GM21737 (cell line): ENCODE data around the gene ARHGAP26.

Experiments used
- ATAC-seq: cut with Tn5 transposase; IDR thresholded peaks from one replicate; pipeline ENCODE4 v1.9.1; 2021; ENCODE audit warnings: mild to moderate bottlenecking, moderate library complexity; ENCODE audit not compliant: unreplicated experiment

Gene ARHGAP26

GRCh38 chr5:143249851-143250250, 479.7 kb downstream of the ARHGAP26 start:
- no peak for ATAC-seq

GRCh38 chr5:143251190-143251589, 481.0 kb downstream of the ARHGAP26 start:
- no peak for ATAC-seq

- no peak for ATAC-seq
Observed at GRCh38 chr5:143251946-143252345, 481.8 kb downstream of the ARHGAP26 start.

DNA sequence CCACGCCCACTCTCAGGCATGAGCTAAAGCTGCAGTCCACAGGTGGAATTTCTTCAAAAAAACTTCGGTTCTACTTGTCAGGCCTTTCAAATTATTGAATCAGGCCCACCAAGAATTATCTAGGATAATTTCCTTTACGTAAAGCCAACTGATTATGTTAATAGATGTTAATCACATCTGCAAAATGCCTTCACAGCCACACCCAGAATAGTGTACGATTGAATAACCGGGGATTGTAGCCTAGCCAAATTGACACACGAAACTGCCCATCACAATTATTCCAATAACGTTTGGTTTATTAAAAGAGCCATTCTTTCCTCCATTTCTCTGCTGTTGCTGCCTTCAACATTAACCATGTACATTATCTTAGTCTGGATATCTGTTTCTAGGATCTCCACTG, 484.6 kb downstream of the ARHGAP26 start:
- ATAC-seq, result no peak

DNA sequence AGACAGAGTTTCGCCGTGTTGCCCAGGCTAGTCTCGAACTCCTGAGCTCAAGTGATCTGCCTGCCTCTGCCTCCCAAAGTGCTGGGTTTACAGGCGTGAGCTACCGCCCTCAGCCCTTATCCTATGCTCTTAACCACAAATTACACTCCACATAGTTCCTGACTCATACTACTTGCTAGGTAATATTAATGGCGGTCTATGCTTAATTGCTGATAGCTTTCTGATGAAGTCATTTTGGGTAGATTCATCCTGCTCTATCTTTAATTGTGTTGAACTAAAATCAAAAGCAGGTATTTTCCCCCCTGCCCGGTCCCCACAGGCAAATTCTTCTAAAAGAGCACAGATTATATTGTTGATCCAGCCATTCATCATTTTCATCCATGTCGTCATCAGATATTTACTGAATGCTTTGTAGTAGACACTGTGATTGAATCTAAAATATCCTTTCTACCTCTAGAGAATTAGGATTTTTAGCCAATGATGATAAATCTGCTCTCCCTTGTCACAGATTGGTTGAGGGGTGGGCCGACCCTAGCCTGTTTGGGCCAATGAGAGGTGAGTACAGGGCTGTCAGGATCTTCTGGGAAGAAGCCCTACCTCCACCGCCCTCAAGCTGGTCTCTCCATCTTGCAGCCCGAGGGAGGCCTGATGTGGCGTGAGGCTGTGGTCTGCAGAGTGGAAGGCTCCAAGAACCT, 488.5 kb downstream of the ARHGAP26 start:
- ATAC-seq, result no peak

DNA sequence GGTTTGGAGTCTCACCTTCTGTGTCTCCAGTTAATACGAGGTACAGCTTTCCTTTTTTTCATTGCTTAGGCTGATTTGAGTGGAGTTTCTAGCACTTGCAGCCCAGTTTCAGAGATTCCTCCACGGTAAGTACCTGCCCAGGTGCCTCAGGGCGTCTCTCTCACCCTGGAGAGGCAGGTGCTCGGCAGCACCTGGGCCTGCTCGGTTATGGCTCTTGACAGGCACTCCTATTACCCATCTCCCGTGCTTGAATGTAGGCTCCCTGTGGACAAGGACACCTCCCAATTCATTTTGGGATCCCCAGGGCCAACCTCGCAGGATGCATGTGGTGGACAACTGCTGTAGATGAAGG, 489.1 kb downstream of the ARHGAP26 start:
- no peak for ATAC-seq

GRCh38 chr5:143261748-143262392, 491.7 kb downstream of the ARHGAP26 start:
- ATAC-seq, result no peak

- ATAC-seq, result peak; percentile 74
Observed at GRCh38 chr5:143262393-143263174, 492.4 kb downstream of the ARHGAP26 start.

DNA sequence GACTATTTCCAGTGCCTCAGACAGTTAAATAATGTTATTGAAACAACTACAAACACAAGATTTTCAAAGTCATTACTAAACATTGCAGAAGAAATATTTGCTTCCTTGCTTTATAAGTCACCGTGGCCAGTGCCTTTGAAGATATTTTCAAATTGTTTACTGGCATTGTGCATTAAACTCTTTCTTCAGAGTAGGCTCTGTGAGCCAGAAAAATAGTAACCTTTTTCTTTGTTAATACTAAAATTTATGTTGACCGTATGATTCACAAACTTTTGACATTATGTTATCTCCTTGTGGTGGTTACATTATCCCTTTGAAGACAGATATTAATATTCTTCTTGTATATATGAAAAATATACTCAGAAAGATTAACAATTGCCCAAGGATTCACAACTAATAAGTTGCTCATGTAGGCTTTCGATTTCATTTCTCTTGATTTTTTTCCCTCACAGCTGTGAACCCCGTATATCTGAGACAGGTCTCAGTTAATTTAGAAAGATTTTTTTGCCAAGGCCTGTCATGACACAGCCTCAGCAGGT, 493.2 kb downstream of the ARHGAP26 start:
- ATAC-seq, result no peak

DNA sequence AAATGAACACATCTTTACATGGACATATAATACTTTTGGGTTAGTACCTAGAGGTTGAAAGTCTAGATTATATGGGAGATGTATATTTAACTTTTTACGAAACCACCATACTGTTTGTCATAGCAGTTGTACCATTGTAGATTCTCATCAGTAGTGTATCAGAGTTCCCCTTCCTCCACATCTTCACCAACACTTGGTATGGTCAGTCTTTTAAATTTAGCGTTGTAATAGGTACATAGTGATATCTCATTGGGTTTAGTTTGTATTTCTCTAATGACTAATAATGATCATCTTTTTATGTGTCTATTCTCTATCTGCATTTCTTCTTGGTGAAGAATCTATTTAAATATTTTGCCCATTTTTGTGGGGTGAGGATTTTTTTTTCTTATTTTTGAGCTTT, 495.8 kb downstream of the ARHGAP26 start:
- no peak for ATAC-seq

- ATAC-seq, result no peak
Observed at GRCh38 chr5:143267186-143267585, 497.0 kb downstream of the ARHGAP26 start.

DNA sequence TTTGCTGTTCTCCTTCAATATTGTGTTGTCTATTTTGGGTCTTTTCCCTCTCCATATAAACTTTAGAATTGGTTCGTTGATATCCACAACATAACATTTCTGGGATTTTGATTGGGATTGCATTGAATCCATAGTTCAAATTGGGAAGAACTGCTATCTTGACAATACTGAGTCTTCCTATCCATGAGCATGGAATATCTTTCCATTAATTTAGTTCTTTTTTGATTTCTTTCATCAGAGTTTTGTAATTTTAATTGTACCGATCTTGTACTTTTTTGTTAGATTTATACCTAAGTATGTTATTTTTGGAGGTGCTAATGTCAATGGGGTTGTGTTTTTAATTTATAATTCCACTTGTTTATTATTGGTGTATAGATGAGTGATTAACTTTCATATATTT, 498.2 kb downstream of the ARHGAP26 start:
- ATAC-seq, result no peak

DNA sequence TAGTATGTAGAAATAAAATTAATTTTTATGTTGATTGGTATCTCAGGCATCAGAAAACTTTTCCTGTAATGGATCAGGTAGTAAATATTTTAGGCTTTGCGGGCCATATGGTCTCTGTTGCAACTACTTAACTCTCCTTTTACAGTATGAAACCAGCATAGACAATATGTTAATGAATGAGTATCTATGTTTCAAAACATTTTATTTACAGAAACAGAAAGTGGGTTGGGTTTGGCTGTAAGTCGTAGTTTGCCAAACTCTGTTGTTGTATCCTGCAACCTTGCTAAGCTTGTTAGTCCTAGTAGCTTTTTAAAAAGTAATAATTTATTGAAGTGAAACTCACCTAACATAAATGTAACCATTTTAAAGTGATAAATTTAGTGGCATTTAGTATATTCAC, 501.3 kb downstream of the ARHGAP26 start:
- no peak for ATAC-seq

GRCh38 chr5:143274952-143275351, 504.8 kb downstream of the ARHGAP26 start:
- ATAC-seq, result no peak

DNA sequence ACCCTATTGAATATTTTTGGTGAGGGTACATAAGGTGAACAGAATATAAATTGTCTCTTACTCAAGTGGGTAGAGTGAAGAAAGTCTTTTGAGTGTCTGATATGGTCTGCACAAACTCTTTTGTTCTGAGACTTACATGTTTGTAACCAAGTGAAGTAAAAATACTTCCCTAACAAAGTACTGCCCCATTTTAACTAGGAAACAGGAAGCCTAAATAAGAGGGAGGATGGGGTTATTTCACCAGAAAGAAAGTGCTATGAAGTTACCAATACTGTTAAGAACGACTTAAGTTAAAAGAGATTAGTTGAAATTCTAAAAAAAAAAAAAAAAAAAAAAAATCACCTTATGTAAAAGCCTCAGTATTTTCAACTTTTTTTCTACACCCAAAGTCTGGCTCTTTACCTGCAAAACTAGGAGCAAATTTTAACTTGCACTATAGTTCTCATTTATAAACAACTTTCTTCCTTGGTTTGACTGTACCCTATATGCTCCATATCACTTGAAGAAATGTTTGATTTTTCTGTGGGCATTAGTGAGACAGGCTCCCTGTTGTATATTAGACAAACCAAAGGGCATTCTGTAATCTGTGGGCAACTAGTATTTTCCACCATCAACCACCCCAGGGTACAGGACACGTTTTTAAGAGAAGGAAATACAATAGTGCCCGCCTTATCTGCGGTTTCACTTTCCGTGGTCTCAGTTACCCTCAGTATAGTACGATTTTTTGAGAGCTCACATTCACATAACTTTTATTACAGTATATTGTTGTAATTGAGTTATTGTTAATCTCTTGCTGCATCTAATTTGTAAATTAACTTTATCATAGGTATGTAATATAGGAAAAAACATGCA, 505.6 kb downstream of the ARHGAP26 start:
- ATAC-seq, result no peak

DNA sequence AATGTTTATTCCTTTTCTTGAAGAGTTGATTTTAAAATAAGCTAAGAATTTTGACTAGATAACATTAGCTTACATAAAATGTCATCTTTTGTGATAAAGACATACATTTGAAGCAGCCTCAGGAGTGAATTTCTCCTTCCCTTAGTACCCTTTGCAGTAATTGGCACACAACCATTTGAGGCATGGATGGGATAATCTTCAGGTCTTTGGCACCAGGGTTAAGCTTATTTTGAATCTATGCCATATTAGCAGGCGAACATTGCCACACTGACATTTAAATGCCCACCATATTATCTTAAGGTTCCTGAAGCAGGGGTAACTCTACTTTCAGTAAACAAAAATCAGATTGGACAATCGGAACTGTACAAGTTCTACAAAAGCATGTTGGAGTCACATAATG, 507.4 kb downstream of the ARHGAP26 start:
- no peak for ATAC-seq
